ENCODE data around the gene CYP1B1. TPM values are rescaled to one million over a fixed set of nuclear protein-coding genes. Genes with fewer than 3 reads are reported as not detected.

Gene CYP1B1
- total and polyA plus RNA-seq, 2 donors (not counting 1 experiment from before 2014, with no cell fraction given), result 43.2 to 94.1 TPM

DNA sequence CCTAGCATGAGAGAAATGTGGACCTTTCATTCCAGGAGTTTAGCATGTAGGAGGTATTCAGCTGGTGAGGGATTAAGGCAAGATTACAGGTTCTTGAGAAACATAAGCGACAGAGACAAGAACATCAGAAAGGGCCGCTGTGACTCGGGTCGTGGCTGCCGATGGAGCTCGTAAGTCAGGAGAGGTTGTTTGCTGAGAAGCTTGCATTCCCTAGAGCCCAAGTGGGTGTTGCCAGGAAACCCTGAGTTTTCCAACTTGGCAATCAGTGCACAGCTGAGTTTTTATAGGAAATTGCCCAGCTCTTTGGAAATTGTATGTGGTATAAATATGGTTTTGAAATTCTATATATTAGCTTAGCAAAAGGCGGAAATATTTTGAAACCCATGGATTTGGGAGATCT, 46.4 kb upstream of the CYP1B1 start:
- peak in 1 of 2 donors; percentile 42 for DNase-seq (ENCODE audit: low read depth in 2 of 2)
- no peak overlapping the region for H3K4me2 ChIP-seq (ENCODE audit: extremely low read depth, insufficient read depth, low read length)
- H3K27ac ChIP-seq (ENCODE audit: insufficient read depth, low read length), result no peak overlapping the region

DNA sequence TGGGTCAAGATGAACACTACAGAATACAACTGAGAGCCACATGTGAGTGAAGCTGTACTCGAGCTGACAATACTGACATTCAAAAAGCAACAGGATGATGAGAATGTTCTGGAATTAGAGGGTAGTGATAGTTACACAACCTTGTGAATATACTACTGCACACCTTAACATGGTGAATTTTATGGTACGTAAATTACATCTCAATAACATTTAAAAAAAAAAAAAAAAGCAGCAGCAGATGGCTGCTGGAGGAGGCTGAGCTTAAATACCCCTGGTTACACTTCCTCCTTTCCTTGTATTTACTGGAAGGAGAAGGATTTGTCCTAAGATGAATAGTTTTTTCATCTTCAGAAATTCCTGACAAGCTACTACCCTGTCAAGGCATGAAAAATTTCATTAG, 45.5 kb upstream of the CYP1B1 start:
- Histone ChIP-seq H3K4me2 (ENCODE audit: extremely low read depth, insufficient read depth, low read length) (no peak overlapping the region), H3K27ac (ENCODE audit: insufficient read depth, low read length) (no peak overlapping the region), H3K27me3 (ENCODE audit: control insufficient read depth, insufficient read depth, low read length) (no peaks in the 10 kb centered on the region), H3K4me1 (ENCODE audit: control insufficient read depth, extremely low read depth, insufficient read depth, low read length) (peaks cover 3% of the 10 kb centered on the region), H3K36me3 (ENCODE audit: control insufficient read depth, insufficient read depth, low read length) (no peaks in the 10 kb centered on the region), H3K4me3 (replicated peaks in 1 of 4; ENCODE audit: control extremely low read depth in 1 of 4, insufficient read depth in 1 of 4, low read depth in 3 of 4, low read length in 4 of 4) (no peak overlapping the region), H3K79me2 (ENCODE audit: control insufficient read depth, insufficient read depth, low read length) (no peaks in the 10 kb centered on the region), H4K20me1 (ENCODE audit: control insufficient read depth, extremely low read depth, insufficient read depth, low read length) (no peaks in the 10 kb centered on the region), H3K9ac (ENCODE audit: insufficient read depth, low read length) (no peak overlapping the region), H3K9me3 (ENCODE audit: control insufficient read depth, insufficient read depth, low read depth, low read length) (no peaks in the 10 kb centered on the region), H2AFZ (ENCODE audit: low read length) (no peak overlapping the region)
- no peak for DNase-seq (ENCODE audit: low read depth in 2 of 2)
- no peak for TF ChIP-seq EZH2 (IDR thresholded peaks at IDR 0.05; ENCODE audit: low read length, missing control alignments)
- TF ChIP-seq CTCF (conservative IDR thresholded peaks at IDR 0.05 in 1 of 2, IDR thresholded peaks at IDR 0.05 in 1 of 2; ENCODE audit: low read depth in 1 of 2, low read length in 2 of 2), result no peak

More for the DNA sequence above, 46.4 kb upstream of the CYP1B1 start:
- Histone ChIP-seq H2AFZ (ENCODE audit: low read length) (no peak overlapping the region), H3K27me3 (ENCODE audit: control insufficient read depth, insufficient read depth, low read length) (no peaks in the 10 kb centered on the region), H3K9ac (ENCODE audit: insufficient read depth, low read length) (no peak overlapping the region), H4K20me1 (ENCODE audit: control insufficient read depth, extremely low read depth, insufficient read depth, low read length) (no peaks in the 10 kb centered on the region), H3K79me2 (ENCODE audit: control insufficient read depth, insufficient read depth, low read length) (no peaks in the 10 kb centered on the region), H3K4me3 (replicated peaks in 1 of 4; ENCODE audit: control extremely low read depth in 1 of 4, insufficient read depth in 1 of 4, low read depth in 3 of 4, low read length in 4 of 4) (no peak overlapping the region), H3K36me3 (ENCODE audit: control insufficient read depth, insufficient read depth, low read length) (no peaks in the 10 kb centered on the region), H3K4me1 (ENCODE audit: control insufficient read depth, extremely low read depth, insufficient read depth, low read length) (peaks cover 3% of the 10 kb centered on the region), H3K9me3 (ENCODE audit: control insufficient read depth, insufficient read depth, low read depth, low read length) (no peaks in the 10 kb centered on the region)
- TF ChIP-seq EZH2 (IDR thresholded peaks at IDR 0.05; ENCODE audit: low read length, missing control alignments) (no peak), CTCF (conservative IDR thresholded peaks at IDR 0.05 in 1 of 2, IDR thresholded peaks at IDR 0.05 in 1 of 2; ENCODE audit: low read depth in 1 of 2, low read length in 2 of 2) (no peak)

DNA sequence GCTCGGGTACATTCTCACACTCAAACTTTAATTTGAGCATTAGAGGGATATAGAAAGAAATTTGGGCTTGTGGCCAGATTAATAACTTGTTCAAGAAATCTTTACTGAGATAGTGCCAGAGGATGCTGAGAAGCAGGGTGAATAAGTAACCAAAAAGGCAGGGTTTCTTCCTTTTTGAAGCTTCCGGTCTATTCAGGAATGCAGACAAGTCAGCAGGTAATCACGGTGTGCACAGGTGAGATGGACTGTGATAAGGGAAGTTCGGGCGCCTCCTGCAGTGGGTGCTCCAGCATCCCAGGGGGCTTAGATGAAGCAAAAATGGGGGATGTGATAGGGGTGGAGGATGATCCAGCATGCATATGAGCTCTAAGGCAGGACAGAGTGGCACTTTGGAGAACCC, 44.9 kb upstream of the CYP1B1 start:
- Histone ChIP-seq H4K20me1 (ENCODE audit: control insufficient read depth, extremely low read depth, insufficient read depth, low read length) (no peaks in the 10 kb centered on the region), H3K27me3 (ENCODE audit: control insufficient read depth, insufficient read depth, low read length) (no peaks in the 10 kb centered on the region), H3K36me3 (ENCODE audit: control insufficient read depth, insufficient read depth, low read length) (no peaks in the 10 kb centered on the region), H3K79me2 (ENCODE audit: control insufficient read depth, insufficient read depth, low read length) (no peaks in the 10 kb centered on the region), H3K4me3 (replicated peaks in 1 of 4; ENCODE audit: control extremely low read depth in 1 of 4, insufficient read depth in 1 of 4, low read depth in 3 of 4, low read length in 4 of 4) (no peak overlapping the region), H3K4me2 (ENCODE audit: extremely low read depth, insufficient read depth, low read length) (no peak overlapping the region), H3K4me1 (ENCODE audit: control insufficient read depth, extremely low read depth, insufficient read depth, low read length) (peaks cover 3% of the 10 kb centered on the region), H3K9ac (ENCODE audit: insufficient read depth, low read length) (no peak overlapping the region), H3K27ac (ENCODE audit: insufficient read depth, low read length) (no peak overlapping the region), H2AFZ (ENCODE audit: low read length) (no peak overlapping the region), H3K9me3 (ENCODE audit: control insufficient read depth, insufficient read depth, low read depth, low read length) (no peaks in the 10 kb centered on the region)
- no peak for DNase-seq (ENCODE audit: low read depth in 2 of 2)
- no peak for TF ChIP-seq CTCF (conservative IDR thresholded peaks at IDR 0.05 in 1 of 2, IDR thresholded peaks at IDR 0.05 in 1 of 2; ENCODE audit: low read depth in 1 of 2, low read length in 2 of 2)
- TF ChIP-seq EZH2 (IDR thresholded peaks at IDR 0.05; ENCODE audit: low read length, missing control alignments), result no peak
